ENCODE data around the gene SLC38A2. TPM values are rescaled to one million over a fixed set of nuclear protein-coding genes. Genes with fewer than 3 reads are reported as not detected.

SLC38A2 gene
- polyA plus RNA-seq, 1 donor from 2014 or later = 143 TPM

- Histone ChIP-seq H3K9ac (ENCODE audit: low read length) (no peak overlapping the region), H3K27me3 (ENCODE audit: insufficient read depth, low read depth, low read length) (no peaks in the 10 kb centered on the region)
These were observed 43.0 kb upstream of the SLC38A2 start for GRCh38 chr12:46415552-46415951.

GRCh38 chr12:46414591-46415268 lies 42.2 kb upstream of the SLC38A2 start:
- Histone ChIP-seq H3K9ac (ENCODE audit: low read length) (no peak overlapping the region), H3K27ac (ENCODE audit: low read length) (no peak overlapping the region), H3K4me3 (ENCODE audit: low read length) (no peak overlapping the region), H3K36me3 (ENCODE audit: insufficient read depth, low read length) (no peaks in the 10 kb centered on the region), H4K20me1 (ENCODE audit: insufficient read depth) (no peaks in the 10 kb centered on the region), H3F3A (ENCODE audit: insufficient read depth, low read length, poor library complexity, severe bottlenecking) (no peaks in the 10 kb centered on the region), H3K4me2 (ENCODE audit: low read length) (no peak overlapping the region), H3K27me3 (ENCODE audit: insufficient read depth, low read depth, low read length) (no peaks in the 10 kb centered on the region), H3K9me3 (ENCODE audit: low read length) (no peaks in the 10 kb centered on the region), H3K79me2 (replicated peaks; ENCODE audit: insufficient read depth, low read length) (no peaks in the 10 kb centered on the region), H3K9me2 (ENCODE audit: insufficient read depth, low read length) (no peaks in the 10 kb centered on the region), H2AFZ (ENCODE audit: low read depth, low read length) (no peak overlapping the region)
- no peak for TF ChIP-seq MXI1 (conservative IDR thresholded peaks at IDR 0.05; ENCODE audit: poor library complexity, severe bottlenecking)
- TF ChIP-seq REST (IDR thresholded peaks at IDR 0.05; ENCODE audit: borderline replicate concordance) = no peak
- TF ChIP-seq EP300 (conservative IDR thresholded peaks at IDR 0.05; ENCODE audit: poor library complexity, severe bottlenecking) = no peak
- TF ChIP-seq TAF1 (IDR thresholded peaks at IDR 0.05; ENCODE audit: low read depth) = no peak

More at GRCh38 chr12:46415552-46415951, 43.0 kb upstream of the SLC38A2 start:
- Histone ChIP-seq H3F3A (ENCODE audit: insufficient read depth, low read length, poor library complexity, severe bottlenecking) (no peaks in the 10 kb centered on the region), H3K4me3 (ENCODE audit: low read length) (no peak overlapping the region), H3K9me2 (ENCODE audit: insufficient read depth, low read length) (no peaks in the 10 kb centered on the region), H3K9me3 (ENCODE audit: low read length) (no peaks in the 10 kb centered on the region), H3K79me2 (replicated peaks; ENCODE audit: insufficient read depth, low read length) (no peaks in the 10 kb centered on the region), H3K4me2 (ENCODE audit: low read length) (no peak overlapping the region), H4K20me1 (ENCODE audit: insufficient read depth) (no peaks in the 10 kb centered on the region), H3K27ac (ENCODE audit: low read length) (no peak overlapping the region), H2AFZ (ENCODE audit: low read depth, low read length) (no peak overlapping the region), H3K36me3 (ENCODE audit: insufficient read depth, low read length) (no peaks in the 10 kb centered on the region)
- no peak for TF ChIP-seq EP300 (conservative IDR thresholded peaks at IDR 0.05; ENCODE audit: poor library complexity, severe bottlenecking)
- TF ChIP-seq CTCF (IDR thresholded peaks at IDR 0.05; ENCODE audit: poor library complexity, severe bottlenecking) = no peak

- no peaks in the 10 kb centered on the region for H3K9me3 ChIP-seq (ENCODE audit: low read length)
- no peaks in the 10 kb centered on the region for H4K20me1 ChIP-seq (ENCODE audit: insufficient read depth)
- no peak overlapping the region for H3K9ac ChIP-seq (ENCODE audit: low read length)
- H3K4me2 ChIP-seq (ENCODE audit: low read length) = no peak overlapping the region
- H3K27ac ChIP-seq (ENCODE audit: low read length) = no peak overlapping the region
- no peaks in the 10 kb centered on the region for H3K36me3 ChIP-seq (ENCODE audit: insufficient read depth, low read length)
- no peak for TF ChIP-seq POLR2AphosphoS5 (IDR thresholded peaks at IDR 0.05)
- TF ChIP-seq SMC3 (conservative IDR thresholded peaks at IDR 0.05; ENCODE audit: poor library complexity) = no peak
- no peak for TF ChIP-seq TAF1 (IDR thresholded peaks at IDR 0.05; ENCODE audit: low read depth)
- no peak for TF ChIP-seq MXI1 (conservative IDR thresholded peaks at IDR 0.05; ENCODE audit: poor library complexity, severe bottlenecking)
- H2AFZ ChIP-seq (ENCODE audit: low read depth, low read length) = no peak overlapping the region
- H3K79me2 ChIP-seq (replicated peaks; ENCODE audit: insufficient read depth, low read length) = no peaks in the 10 kb centered on the region
- no peaks in the 10 kb centered on the region for H3K27me3 ChIP-seq (ENCODE audit: insufficient read depth, low read depth, low read length)
- no peaks in the 10 kb centered on the region for H3F3A ChIP-seq (ENCODE audit: insufficient read depth, low read length, poor library complexity, severe bottlenecking)
- H3K9me2 ChIP-seq (ENCODE audit: insufficient read depth, low read length) = no peaks in the 10 kb centered on the region
- no peak overlapping the region for H3K4me3 ChIP-seq (ENCODE audit: low read length)
These were observed 40.8 kb upstream of the SLC38A2 start for GRCh38 chr12:46413368-46413767.
